ENCODE results near the gene LIPT2.

Gene LIPT2

DNA sequence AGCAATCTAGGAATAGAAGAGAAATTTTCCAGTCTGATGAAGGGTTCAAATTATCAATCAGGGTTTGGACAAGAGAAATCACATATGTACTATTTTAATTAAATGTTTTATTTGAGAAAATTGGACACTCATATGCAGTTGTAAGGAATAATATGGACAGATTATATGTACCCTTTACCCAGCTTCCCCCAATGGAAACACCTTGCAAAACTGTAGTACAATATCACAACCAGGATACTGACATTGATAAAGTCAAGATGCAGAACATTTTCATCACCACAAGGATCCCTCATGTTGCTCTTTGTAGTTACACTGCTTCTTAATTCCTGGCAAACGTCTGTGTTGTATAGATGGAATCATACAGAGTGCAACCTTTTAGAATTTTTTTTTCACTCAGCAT, 1.4 kb upstream of the LIPT2 start:
- DNase-seq (ENCODE audit: low read depth): no peak

DNA sequence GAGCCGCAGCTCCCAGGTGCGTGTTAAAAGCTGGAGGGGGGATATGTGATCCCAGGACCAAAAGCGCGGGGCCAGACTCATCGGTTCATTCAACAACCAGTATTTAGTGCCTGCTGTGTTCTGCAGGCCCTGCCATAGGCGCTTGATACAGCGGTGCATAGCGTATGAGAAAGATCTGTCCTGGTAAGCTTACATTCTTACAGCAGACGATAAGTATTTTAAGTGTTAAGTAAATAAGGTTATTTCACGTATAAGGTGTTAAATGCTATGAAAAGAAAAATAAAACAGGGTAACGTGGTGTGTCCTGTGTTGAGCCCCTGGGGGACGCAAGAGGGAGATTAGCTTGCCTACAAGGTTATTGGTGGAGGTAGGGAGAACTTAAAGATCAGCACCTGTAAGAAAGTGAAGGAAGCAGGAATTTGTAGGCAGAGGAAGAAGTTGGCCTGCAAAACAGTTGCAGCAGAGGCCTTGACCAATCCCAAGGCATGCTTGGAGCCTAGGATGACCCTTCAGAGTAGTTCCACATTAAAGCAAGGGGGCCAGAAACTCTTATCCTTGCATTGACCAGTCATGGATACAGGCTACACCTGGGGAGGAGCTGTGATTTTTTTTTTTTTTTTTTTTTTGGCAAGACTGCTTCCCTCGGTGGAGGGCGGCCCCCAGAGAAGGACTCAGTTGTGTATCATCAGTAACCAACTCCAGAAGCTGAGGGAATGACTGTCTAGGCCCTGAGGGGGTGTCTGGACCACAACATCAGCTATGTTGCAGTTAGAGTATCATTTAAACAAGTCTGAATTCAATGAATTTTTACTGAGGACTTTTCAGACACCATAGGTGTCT, 487 bp upstream of the LIPT2 start:
- DNase-seq (ENCODE audit: low read depth): no peak

DNA sequence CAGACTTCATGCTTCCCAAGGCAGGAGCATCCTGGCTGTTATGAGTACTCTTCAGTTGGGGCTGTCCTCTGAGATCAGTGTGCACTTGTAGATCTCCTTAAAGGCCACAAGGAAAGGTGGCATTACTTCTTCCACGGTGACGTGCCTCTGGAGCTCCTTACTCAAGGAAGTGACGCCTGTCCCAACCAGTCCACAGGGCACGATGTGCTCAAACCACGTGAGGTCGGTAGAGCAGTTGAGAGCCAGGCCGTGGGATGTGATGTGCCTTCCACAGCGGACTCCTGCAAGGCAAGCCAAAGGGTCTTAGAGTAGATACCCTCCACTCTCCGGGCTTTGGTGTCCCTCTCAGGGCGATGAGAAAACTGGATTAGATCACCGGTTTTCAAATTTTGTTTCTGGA, 1.4 kb downstream of the LIPT2 start:
- no peak for DNase-seq (ENCODE audit: low read depth)

DNA sequence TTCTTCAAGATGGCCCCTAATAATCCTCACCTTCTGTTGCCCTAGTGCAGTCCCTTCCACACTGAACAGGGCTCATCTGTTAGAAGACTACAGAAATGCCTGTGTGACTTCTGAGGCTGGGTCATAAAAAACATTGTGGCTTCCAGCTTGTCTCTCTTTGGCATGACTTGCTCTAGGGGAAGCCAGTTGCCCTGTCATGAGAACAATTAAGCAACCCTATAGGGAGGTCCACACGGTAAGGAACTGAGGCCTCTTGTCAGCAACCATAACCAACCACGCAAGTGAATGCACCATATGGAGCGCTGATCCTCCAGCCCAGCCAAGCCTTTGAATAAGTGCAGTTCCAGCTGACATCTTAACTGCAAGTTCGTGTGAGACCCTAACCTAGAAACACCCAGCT, 2.6 kb downstream of the LIPT2 start:
- no peak for DNase-seq (ENCODE audit: low read depth)

DNA sequence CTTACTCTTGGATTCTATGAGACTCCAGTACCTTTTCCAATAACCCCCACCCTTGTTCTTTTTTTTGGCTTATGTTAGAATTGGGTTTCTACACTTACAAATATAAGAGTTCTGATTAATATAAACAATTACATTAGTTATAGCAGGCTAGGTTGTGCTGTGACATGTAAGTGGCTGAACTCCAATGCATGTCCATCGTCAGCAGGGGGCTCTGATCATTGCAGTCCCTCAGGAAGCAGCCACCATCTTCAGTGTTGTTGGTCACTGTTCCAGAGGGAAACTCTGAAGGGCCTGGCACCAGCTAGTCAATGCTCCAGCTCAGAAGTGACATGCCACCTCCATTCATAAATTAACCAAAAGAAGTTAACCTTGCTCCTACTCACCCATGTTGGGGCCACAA, 5.6 kb downstream of the LIPT2 start:
- no peak for DNase-seq (ENCODE audit: low read depth)

DNA sequence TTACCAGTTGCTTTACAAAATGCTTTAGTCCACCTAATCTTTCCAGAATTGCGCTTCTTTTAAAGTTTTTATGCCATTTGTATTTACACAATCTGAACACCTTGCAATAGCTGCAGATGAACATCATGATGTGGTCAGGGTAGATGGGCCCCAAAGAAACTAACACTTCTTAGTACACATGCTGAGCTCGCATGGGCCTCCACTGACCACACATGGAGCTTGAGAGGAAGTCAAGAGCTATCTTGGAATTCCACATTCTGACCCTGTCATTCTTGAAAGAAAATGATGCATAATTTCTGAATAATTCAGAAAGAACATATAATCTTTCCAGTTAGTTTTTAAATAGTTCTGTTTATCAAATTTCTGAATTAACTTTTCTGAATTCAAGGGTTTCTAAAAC, 7.7 kb downstream of the LIPT2 start:
- no peak for DNase-seq (ENCODE audit: low read depth)

DNA sequence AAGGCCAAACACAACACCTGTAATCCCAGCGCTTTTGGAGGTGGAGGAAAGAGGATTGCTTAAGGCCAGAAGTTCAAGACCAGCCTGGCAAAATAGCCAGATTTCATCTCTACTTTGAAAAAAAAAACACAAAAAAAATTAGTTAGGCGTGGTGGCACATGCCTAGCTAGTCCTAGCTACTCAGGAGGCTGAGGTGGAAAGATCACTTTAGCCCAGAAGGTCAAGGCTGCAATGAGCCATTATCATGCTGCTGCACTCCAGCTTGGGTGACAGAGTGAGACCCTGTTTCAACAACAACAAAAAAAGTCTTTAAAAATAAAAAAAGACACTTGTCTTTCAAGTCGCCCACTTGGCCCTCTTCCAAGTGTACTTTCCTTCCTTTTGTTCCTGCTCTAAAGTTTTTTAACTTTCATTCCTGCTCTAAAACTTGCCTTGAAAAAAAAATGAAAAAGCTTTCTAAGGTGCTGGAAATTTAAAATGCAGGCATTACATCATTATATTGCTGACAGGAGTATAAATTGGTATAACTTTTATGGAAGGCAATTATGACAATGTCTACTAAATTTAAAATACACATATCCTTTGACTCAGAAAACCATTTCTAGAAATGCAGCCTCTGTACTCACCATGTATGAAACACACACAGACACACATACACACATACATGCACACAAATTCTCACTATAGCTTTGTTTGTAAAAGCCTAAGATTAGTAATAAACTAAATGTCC, 12.7 kb downstream of the LIPT2 start:
- no peak for DNase-seq (ENCODE audit: low read depth)

DNA sequence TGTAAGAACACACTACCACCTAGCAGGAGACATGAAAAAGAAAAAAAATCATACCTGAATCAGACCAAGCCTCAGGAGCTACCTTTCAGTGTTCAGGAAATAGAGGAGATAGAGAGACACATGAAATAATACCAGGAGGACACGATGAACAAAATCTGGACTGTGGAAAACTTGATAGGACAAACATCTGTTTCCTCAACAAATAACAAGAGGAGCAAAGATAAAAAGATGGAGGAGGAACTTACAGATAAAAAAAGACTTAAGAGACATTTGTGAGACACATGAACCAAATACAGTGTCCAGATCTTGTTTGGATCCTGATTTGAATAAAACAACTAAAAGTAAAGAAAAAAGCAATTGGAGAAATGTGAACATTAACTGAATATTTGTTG, 13.8 kb downstream of the LIPT2 start:
- no peak for DNase-seq (ENCODE audit: low read depth)

DNA sequence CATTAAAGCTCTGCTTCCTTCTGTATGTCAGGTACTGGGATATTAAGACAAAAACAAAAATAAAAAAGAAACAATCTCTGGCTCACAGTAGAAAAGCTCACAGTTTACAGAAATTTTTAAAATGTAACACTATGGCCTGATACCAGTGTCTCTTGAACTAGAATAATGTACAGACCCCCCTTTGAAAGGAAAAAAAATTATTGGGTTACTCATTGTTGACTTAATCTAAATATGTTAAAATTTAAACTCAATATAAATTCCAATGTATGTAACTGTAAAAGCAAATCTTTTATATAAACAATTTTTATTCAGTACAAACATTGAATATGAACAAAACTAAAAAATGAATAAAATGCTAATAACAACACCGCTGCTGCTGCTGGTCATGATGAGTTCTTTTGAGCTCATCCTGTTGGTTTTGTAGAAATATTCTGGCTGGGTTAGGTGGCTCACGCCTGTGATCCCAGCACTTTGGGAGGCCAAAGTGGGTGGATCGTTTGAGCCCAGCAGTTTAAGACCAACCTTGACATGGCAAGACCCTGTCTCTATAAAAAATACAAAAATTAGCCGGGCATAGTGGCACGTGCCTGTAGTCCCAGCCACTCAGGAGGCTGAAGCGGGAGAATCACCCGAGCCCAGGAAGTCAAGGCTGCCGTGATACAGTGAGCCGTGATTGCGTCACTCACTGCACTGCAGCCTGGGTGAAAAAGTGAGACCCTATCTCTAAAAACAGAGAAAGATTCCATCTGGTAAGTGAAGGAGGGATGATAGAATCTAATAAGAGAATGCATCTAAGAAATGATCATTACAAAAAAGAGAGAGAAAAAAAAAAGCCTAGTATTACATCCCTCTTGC, 14.4 kb downstream of the LIPT2 start:
- DNase-seq (ENCODE audit: low read depth): no peak

DNA sequence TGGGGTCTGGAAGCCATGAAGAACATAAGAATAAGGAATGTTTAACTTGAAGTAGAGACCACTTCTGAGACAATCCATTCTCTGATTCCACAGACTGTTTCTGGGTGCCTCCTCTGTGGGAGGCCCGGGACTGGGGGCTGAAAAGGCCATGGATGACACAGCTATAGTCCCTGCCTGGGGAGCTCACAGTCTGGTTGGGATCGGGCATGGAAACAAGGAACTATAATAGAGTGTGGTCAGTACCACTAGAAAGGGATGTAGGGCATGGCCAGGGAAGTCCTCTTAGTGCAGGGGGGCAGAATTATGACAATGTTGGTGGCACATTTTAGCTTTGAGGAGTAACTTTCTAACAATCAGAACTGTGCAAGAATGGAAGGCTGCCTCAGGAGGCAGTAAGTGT, 17.0 kb downstream of the LIPT2 start:
- no peak for DNase-seq (ENCODE audit: low read depth)

DNA sequence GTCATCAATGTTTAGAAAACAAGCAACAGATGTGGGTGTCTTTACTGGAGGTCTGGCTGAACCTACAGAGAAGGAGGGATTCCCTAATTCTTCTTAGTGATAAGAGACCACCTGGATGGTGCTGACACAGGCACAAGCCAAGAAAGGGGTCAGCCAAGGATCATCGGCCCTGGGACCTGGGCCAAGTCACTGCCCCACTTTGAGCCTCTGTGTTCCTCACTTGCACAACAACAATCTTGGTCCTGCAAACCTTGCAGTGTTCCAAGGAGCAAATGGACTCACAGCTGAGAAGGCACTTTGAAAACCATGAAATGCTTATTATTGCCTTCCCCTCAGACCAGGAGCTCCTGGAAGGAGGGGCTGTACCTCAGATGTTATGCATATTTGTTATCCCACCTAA, 19.2 kb downstream of the LIPT2 start:
- no peak for DNase-seq (ENCODE audit: low read depth)

DNA sequence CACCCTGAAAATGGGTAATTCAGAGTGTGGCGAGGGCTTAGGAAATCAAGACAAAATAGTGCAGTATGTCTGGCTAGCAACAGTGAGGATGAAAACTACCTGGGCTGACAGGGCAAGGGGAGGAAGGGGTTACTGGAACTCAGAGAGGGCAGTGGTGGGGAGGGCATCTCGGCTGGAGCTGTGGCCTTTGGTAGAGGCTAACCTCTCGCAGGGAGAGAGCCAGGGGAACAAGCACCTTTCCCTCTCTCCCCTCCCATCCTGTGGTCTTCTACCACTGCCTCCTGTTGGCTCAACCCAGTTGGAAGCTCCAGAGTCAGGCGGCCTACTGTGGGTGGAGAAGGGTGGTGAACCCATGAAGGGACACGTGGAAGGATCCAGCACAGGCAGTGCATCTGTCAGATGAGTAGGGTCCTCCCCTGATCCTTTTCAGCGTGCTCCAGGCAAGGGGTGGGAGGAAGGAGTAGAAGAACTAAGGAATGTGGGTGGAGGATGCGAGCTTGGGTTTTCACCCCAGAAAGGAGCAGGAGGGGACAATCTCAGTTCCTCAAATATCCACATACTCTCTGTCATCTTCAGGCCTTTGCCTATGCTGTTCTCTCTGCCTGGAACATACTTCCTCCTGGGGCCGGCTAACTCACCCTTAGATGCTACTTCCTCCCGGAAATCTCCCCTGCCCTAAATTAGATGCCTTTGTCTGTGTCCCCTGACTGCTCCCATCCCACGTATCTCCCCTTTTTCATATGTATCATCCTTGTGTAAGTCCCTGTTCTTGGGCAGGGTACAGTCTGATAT, 19.9 kb downstream of the LIPT2 start:
- no peak for DNase-seq (ENCODE audit: low read depth)

DNA sequence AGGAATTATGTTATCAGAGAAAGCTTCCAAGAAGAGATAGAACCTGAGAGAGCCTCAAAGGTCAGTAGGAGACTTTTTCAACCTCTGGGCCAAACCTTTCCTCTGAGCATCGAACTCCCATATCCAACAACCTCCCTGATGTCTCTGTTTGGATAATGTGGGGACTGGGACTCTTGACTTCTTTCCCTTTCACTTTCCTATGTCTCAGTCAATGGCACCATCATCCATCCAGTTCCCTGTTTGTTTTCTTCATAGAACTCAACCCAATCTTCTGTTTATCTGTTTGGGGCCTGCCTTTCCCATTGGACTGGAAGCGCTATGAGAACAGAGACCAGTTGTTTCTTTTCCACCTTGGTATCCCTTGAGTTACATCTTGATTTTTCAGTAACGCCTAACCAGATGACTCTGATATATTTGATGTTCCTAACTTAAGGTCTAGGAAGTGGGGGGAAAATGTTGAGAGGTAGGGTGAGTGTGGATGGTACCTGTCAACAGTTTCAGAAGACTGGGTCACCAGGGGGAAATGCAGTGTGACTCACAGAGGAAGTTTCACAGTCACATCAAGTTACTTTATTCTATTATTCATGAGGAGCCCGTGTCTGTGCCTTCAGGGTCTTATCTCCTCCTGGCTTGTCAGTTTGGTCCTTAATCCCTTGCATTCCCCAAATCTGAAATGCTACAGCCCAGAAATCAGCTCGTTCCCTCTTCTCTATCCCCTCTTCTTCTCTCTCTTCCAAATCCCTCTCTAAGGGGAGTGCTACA, 21.7 kb downstream of the LIPT2 start:
- no peak for DNase-seq (ENCODE audit: low read depth)

DNA sequence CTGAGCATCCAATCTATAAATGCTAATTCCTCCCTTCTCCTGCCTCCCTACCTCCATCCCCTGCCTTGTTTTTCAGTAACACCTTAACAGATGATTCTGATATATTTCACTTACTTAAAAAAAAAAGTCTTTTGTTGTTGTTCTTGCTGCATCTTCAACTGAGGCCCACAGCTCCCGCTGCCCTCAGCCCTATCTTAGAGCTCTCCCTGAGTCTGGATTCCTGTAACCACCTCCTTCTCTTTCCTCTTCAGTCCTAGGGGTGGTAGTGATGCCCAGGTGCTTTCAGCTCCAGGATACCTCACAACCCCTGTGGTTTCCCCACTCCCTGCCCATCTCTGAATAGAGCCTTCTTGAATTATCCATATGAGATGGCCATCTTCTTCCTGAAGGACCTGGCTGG, 22.5 kb downstream of the LIPT2 start:
- DNase-seq (ENCODE audit: low read depth): no peak

DNA sequence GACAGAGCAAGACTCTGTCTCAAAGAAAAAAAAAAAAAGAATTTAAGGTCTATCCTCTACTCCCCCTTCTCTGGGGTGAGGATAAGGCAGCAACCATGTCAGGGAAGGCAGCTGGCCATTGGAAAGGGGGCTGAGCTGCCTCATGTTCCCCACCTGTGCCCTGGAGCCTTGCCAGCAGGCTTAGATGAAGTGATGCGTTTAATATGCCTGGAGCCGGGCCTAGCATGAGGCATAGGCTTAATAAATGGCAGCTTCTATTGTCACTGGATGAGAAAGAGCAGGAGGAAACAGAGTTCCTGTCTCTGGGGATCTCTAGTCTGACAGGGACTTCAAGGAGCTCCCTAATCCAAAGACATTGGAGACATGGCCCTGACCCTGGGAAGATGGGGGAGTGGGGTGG, 23.0 kb downstream of the LIPT2 start:
- no peak for DNase-seq (ENCODE audit: low read depth)

DNA sequence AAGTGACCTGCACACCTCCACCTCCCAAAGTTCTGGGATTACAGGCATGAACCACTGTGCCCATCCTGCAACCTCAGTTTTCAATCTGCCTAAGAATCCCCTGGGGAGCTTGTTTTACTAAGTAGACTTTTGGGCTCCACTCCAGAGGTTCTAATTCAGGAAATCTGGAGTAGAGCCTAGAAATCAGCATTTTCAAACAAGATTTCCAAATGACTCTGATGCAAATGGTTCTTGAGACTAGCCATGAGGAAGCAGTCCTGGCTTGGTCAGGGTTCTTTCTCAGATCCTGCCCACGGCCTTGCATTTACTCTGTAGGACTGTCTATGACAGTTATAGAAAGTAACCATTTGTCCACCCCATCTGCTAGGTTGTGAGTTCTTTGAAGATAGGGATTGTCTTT, 24.6 kb downstream of the LIPT2 start:
- no peak for DNase-seq (ENCODE audit: low read depth)

DNA sequence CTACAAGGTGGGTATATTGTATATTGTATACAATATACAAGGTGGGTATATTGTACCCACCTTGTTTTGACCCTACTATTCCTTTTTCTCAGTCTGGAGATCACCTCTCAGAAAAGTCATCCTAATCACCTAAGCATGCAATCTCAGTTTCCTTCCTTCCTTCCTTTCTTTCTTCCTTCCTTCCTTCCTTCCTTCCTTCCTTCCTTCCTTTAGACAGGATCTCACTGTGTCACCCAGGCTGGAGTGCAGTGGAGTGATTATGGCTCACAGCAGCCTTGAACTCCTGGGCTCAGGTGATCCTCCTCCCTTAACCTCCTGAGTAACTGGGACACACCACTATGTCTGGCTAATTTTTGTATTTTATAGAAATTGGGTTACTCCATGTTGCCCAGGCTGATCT, 25.0 kb downstream of the LIPT2 start:
- DNase-seq (ENCODE audit: low read depth): no peak

DNA sequence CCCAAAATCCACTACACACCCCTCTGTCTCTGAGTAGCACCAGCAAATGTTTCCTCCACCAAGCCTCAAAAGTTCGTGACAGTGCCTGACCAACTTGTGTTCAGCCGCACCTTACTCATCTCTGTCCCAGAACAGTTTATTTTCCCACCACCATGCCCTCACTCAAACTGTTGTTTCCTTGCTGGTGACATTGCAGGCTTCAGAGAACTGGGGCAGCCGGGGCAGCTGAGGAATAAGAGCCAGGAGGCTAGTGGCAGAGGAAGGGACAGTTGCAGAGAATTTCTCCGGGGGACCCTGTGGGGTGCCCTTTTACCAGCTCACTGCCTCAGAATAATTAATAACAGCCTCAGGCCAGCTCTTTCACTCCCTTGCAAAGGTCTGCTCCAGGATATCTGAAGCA, 25.5 kb downstream of the LIPT2 start:
- no peak for DNase-seq (ENCODE audit: low read depth)

DNA sequence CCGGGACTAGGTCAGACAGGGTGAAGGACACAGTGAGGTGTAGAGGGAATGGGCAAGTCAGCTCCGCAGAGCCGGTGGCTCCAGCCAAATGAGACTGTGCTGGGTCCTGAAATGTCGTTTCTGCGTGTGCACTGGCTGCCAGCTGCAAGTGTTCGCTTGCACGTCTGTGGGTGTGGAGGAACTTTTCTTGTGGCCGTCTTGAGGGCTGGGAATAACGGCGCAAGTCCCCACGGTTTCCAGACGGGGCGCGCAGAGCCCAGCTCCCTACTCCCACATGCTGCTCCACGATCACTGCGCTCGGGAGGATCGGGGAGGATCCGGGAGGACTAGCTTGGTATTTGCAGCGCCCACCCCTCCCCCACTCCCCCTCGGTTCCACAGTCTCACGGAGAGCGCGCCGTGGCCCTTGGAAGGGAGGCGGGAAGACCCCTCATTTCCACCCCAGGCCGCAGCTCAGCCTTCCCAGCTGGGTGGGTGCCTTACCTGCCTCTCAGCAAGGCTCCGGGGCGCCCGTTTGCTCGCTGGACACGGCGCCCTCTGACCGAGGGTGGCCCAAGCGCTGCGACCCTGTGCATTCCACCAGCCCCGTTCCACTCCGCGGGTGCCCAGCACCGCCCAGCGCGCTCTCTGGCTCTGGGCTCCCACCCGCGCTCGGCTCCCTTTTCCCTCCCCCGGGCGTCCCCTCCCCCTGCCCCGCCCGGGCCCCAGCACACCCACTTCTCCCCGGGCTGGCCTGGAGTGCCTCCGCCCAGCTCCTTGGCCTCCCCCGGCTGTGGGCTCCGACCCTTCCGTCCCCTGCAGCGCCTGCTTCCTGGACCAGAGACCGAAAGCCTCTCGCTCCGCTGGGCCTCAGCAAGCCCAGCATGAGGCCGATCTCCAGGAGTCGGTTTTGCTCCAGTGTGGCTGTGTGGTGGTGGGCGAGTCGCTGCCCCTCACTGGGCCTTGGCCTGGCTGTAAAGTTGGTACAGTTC, 26.3 kb downstream of the LIPT2 start, which contains the start of gene KCNE3:
Gene KCNE3, minus strand, starts transcription at position 634 of the 970 bp plus-strand sequence. CDS start 9,986 bp downstream, outside the sequence.
- DNase-seq (ENCODE audit: low read depth): no peak

DNA sequence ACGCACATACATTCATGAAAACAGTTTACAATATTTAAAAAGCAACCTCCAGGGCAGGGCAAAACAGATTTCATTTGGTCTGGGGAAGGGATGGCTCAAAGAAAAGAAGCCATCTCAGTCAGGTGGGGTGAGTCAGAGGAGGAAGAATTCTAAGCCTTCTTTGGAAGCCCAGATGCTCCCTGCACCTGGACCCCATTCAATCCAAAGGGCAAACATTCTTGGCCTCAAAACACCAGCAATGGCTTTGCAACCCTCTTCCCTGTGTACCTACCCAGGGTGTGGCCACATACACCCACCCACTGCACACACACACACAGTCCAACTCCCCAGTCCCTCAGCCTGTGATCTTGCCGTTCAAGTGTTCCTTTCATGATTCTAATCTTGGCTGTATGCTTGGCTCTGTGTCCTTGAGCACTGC, 28.2 kb downstream of the LIPT2 start:
- no peak for DNase-seq (ENCODE audit: low read depth)
